HG03135 (cell line): ENCODE measurements around the gene FREY1.
A peak's percentile ranks its signal among the peaks of the same experiment; 100 is the strongest.
"Not testable (repeated sequence)": the region's sequence is repeated elsewhere in the genome, so short reads cannot be mapped to it uniquely, and the experiment has no call there.

ENCODE experiments used
- ATAC-seq: cut with Tn5 transposase; IDR thresholded peaks from one replicate; pipeline ENCODE4 v1.9.1; 2021; ENCODE audit warnings: mild to moderate bottlenecking, moderate library complexity; ENCODE audit not compliant: unreplicated experiment

FREY1 gene

GRCh38 chr11:45917623-45918330, 10.7 kb upstream of the FREY1 start, which contains the start of gene PEX16:
Gene PEX16, minus strand, starts transcription at chr11:45917877. Its CDS starts 66 bp downstream, at chr11:45917811.
- peak; percentile 90 for ATAC-seq

- ATAC-seq = peak; percentile 11
Observed at GRCh38 chr11:45917286-45917622, 10.2 kb upstream of the FREY1 start.

DNA sequence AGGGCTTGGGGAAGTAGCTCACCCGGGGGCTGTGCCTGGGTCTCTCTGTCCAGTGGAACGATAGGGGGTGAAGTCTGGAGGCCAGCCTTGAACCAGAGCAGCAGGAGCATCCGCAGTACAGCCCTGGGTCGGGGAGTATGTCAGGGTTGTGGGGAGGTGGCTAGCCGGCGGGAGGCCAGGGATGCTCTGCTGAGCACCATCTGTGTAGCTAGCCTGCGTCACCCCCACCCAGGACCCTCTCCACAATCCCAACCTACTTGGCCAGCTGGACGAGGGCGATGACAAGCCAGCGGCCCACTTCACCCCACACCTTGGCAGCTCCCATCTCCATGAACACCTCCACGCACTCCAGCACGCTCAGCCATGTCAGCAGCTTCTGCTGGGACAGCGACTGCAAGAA, 8.4 kb upstream of the FREY1 start:
- ATAC-seq = no peak

DNA sequence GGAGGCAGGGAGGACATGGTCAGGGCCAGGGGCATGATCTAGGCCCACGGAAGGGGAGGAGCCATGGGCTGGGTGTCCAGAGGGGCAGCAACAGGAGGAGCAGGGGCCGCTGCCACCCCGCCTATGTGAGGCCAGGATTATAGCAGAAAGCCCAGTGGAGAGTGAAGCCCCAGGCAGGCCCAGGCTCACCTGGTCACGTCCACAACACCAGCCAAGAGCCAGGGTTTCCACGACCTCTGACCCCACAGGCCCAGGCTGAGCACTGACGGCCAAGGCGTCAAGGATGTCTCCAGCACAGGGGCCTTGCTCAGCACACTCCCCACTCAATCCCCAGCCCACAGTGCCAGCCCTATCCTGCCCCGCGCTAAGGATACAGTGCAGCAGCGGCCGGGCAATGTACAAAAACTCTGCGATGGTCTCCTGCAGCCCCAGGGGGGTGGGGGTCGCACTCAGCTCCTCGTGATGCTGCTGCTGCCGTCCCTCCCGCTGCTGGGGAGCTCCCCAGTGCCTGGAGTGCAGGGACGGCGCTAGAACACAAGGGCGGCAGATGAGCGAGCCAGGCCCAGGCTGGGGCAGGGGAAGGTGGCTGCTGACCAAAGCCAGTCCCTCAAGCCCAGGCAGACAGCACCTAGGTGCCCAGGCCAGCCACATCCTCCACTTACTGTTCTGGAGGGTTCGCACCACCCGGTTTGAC, 7.0 kb upstream of the FREY1 start:
- no peak for ATAC-seq

- no peak for ATAC-seq
Observed at GRCh38 chr11:45913514-45913913, 6.4 kb upstream of the FREY1 start.

GRCh38 chr11:45910623-45911022, 3.6 kb upstream of the FREY1 start:
- ATAC-seq = no peak

- no peak for ATAC-seq
Observed at GRCh38 chr11:45909594-45910475, 2.8 kb upstream of the FREY1 start.

DNA sequence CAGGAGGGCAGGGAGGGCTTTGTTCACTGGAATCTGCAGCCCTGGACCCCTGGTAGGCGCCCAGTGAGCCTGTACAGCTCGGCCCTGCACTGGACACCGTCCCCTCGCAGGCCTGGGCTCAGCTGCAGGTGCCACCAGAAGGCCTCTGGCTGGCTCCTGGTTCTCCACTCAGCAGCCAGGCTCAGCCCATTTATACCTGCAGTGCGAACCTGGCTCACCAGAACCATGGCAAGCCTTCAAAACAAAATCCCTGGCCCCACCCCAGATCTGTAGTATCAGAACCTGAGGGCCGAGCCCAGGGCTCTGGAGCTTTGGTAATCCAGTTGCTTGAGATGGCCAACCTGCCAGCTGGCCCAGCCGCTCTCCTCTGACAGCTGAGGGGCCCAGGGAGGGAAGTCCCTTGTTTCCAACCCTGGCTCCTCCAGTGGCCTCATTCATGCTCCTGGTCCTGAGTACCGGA, 870 bp upstream of the FREY1 start:
- ATAC-seq = no peak

GRCh38 chr11:45906096-45906682, 882 bp downstream of the FREY1 start:
- no peak for ATAC-seq

- not testable (repeated sequence) for ATAC-seq
Observed at GRCh38 chr11:45905576-45905975, 1.5 kb downstream of the FREY1 start.

DNA sequence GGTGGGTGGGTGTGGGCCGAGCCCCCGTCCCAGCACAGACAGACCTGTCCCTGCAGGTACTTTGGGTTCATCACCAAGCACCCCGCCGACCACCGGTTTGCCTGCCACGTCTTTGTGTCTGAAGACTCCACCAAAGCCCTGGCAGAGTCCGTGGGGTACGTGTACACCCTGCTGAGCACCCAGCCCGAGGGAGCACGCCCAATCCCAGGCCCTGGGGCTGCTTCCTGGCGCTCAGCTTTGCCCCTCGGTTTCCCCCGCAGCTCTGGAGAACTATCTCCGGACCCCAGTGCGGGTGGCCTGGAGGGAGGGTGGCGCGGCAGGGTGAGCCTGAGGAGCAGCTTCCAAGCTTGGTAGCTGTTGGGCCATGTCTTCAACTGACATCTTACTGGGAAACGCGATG, 2.0 kb downstream of the FREY1 start:
- ATAC-seq = no peak

DNA sequence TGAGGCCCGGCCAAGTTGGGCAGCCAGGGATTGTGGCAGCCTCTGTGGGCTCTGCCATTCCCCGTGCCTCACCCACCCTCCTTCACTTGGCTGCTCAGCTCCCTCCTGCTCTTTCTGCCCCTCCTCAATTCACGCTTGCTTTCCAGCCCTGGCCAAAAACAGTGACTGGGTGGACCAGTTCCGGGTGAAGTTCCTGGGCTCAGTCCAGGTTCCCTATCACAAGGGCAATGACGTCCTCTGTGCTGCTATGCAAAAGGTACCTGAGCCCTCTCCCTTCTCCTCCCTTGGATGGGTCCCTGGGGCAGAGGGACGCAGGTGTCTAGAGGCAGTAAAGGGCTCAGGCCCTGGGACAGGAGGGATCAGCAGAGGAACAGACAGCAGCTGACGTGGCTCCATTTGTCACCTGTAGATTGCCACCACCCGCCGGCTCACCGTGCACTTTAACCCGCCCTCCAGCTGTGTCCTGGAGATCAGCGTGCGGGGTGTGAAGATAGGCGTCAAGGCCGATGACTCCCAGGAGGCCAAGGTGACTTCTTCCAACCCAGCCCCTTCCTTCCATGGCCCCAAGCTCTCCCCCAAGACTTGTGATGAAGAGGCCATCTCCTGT, 2.7 kb downstream of the FREY1 start:
- no peak for ATAC-seq

DNA sequence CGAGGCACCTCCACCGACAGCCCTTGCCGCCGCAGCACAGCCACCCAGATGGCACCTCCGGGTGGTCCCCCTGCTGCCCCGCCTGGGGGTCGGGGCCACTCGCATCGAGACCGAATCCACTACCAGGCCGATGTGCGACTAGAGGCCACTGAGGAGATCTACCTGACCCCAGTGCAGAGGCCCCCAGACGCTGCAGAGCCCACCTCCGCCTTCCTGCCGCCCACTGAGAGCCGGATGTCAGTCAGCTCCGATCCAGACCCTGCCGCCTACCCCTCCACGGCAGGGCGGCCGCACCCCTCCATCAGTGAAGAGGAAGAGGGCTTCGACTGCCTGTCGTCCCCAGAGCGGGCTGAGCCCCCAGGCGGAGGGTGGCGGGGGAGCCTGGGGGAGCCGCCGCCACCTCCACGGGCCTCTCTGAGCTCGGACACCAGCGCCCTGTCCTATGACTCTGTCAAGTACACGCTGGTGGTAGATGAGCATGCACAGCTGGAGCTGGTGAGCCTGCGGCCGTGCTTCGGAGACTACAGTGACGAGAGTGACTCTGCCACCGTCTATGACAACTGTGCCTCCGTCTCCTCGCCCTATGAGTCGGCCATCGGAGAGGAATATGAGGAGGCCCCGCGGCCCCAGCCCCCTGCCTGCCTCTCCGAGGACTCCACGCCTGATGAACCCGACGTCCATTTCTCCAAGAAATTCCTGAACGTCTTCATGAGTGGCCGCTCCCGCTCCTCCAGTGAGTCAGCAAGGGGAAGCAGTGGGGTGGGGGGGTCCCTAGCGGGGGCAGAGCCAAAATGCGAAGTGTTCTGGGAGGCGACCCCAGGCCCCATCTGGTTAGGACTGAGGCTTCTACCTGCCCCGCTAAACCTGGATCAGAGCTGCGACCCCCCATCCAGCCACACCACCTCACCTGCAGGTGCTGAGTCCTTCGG, 4.4 kb downstream of the FREY1 start:
- ATAC-seq = no peak

GRCh38 chr11:45901626-45902025, 5.4 kb downstream of the FREY1 start:
- ATAC-seq = no peak

GRCh38 chr11:45900916-45901617, 6.0 kb downstream of the FREY1 start:
- ATAC-seq = no peak

DNA sequence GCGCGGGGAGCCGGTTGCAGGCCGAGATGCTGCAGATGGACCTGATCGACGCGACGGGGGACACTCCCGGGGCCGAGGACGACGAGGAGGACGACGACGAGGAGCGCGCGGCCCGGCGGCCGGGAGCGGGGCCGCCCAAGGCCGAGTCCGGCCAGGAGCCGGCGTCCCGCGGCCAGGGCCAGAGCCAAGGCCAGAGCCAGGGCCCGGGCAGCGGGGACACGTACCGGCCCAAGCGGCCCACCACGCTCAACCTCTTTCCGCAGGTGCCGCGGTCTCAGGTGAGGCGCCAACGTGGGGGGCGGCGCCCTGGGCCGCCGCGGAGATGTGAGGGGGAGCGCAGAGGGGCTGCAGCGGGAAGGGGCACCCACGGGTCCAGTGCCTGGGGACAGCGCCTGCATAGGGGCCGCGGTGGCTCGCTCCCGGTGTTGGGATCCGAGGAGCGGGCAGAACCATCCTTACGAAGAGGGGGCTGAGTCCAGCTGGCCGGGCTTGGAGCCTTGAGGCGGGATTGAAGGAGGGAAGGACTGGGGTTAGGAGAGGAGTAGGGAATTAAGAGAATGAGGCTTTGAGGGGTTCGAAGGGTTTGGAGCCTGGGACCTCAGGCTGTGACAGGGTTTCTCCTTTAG, 6.8 kb downstream of the FREY1 start:
- ATAC-seq = not testable (repeated sequence)

DNA sequence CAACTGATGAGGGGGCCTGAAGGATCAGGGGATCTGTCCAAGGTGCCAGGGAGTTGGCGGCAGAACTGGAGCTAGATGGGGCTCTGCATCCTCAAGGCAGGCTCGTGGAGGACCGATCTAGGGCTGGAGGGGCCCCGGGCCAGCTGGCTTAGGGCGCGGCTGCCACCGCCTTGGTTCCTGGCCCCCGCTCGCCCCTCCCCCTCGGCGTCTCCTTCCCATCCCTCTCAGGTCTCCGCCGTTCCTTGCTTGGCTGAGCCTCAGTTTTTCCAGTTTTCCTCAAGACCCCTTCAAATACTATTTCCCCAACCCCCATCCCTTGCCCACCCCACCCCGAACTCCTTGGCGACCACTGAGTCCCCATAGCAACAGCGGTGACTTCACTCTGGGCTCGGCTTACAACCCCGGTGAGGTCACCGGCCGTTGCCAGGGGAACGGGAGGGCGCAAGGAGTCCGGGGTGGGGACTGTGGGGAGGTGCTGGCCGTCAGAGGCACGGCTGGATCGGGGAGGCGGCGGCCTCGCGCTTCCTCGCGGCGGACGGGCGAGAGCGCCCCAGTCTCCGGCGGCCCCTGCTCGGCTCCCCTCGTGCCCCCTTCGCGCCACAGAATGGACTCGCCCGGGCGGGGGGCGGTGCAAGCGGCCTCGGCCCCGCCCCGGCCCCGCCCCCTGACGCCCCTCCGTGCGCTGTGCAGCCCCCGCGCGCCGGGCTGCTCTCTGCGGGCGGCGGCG, 7.5 kb downstream of the FREY1 start:
- ATAC-seq = peak; percentile 56

DNA sequence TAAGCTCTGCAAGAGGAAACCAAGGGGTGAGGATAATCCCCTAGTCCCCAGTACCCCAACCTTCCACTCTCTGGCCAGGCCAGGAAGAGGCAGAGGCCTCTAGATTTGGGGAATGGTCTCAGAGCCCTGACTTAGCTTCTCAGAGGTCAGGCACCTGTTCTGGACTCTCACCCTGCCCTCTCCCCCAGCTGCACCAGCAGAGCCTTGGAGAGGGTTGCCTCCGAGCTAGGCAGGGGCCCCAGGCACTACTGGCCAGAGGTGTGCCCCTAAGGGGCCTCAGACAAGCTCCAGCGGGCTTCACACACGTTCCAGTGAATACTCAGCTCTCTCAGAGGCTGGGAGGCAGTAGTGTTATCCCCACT, 8.0 kb downstream of the FREY1 start:
- ATAC-seq = no peak
